Endothelial cell of hepatic sinusoid (primary cell): ENCODE data around the gene TMOD2.

Source experiments
- in situ Hi-C: cut with HindIII; loops from 2 replicates; pipeline ENCODE4 v1.10.0; 2017; ENCODE audit warnings: low sequenced_read_pairs

The TMOD2 gene

GRCh38 chr15:51848811-51849210 lies 97.4 kb downstream of the TMOD2 start:
- in situ Hi-C loops, result no loop called here

- in situ Hi-C loops, result no loop called here
Measured at GRCh38 chr15:51849860-51850259, 98.5 kb downstream of the TMOD2 start.

GRCh38 chr15:51853998-51854397 lies 102.6 kb downstream of the TMOD2 start:
- in situ Hi-C loops, result no loop called here

- in situ Hi-C loops, result no loop called here
Measured at GRCh38 chr15:51855612-51856011, 104.2 kb downstream of the TMOD2 start.

- in situ Hi-C loops, result no loop called here
Measured at GRCh38 chr15:51856714-51857380, 105.5 kb downstream of the TMOD2 start.

- in situ Hi-C loops, result no loop called here
Measured at GRCh38 chr15:51861557-51862359, 110.4 kb downstream of the TMOD2 start.

- in situ Hi-C loops, result no loop called here
Measured at GRCh38 chr15:51863131-51863530, 111.7 kb downstream of the TMOD2 start.

GRCh38 chr15:51864408-51865056 lies 113.1 kb downstream of the TMOD2 start:
- in situ Hi-C loops, result no loop called here

- in situ Hi-C loops, result no loop called here
Measured at GRCh38 chr15:51865317-51865716, 113.9 kb downstream of the TMOD2 start.
